ENCODE data around the gene HINT1. TPM values are rescaled to one million over a fixed set of nuclear protein-coding genes. Genes with fewer than 3 reads are reported as not detected.
"Not testable (repeated sequence)": the region's sequence is repeated elsewhere in the genome, so short reads cannot be mapped to it uniquely, and the experiment has no call there.

Gene HINT1
- total RNA-seq, 1 experiment from 2014 or later, result 197 TPM

GRCh38 chr5:131129306-131129705, 35.8 kb downstream of the HINT1 start:
- TF ChIP-seq E2F5 (CRISPR knock-in tag; IDR thresholded peaks at IDR 0.05) (no peak), PREB (CRISPR knock-in tag; IDR thresholded peaks at IDR 0.05; ENCODE audit: borderline replicate concordance) (no peak), HMGA2 (CRISPR knock-in tag; IDR thresholded peaks at IDR 0.05) (no peak), CBFB (CRISPR knock-in tag; IDR thresholded peaks at IDR 0.05; ENCODE audit: low read depth) (no peak), AFF4 (CRISPR knock-in tag; IDR thresholded peaks at IDR 0.05; ENCODE audit: borderline replicate concordance) (no peak), ZNF121 (CRISPR knock-in tag; IDR thresholded peaks at IDR 0.05) (no peak), SMAD3 (CRISPR knock-in tag; IDR thresholded peaks at IDR 0.05; ENCODE audit: borderline replicate concordance) (no peak), CTCF (IDR thresholded peaks at IDR 0.05) (no peak), RORB (CRISPR knock-in tag; IDR thresholded peaks at IDR 0.05) (no peak), FOXP4 (CRISPR knock-in tag; IDR thresholded peaks at IDR 0.05) (no peak), ARID4B (CRISPR knock-in tag; IDR thresholded peaks at IDR 0.05; ENCODE audit: borderline replicate concordance) (no peak), E2F4 (CRISPR knock-in tag; IDR thresholded peaks at IDR 0.05; ENCODE audit: borderline replicate concordance, low read depth) (no peak), ZNF138 (CRISPR knock-in tag; conservative IDR thresholded peaks at IDR 0.05) (no peak), GABPB1 (CRISPR knock-in tag; IDR thresholded peaks at IDR 0.05) (no peak), JAZF1 (CRISPR knock-in tag; IDR thresholded peaks at IDR 0.05) (no peak), NFE2L1 (CRISPR knock-in tag; IDR thresholded peaks at IDR 0.05) (no peak), ZNF423 (CRISPR knock-in tag; IDR thresholded peaks at IDR 0.05) (no peak)
- Mint-ChIP-seq H3K36me3 (peaks cover 26% of the 10 kb centered on the region), H3K4me1 (no peaks in the 10 kb centered on the region), H3K27me3 (ENCODE audit: low read depth) (peaks cover 4% of the 10 kb centered on the region; the same call in 1 of the 2 replicates), H3K27ac (no peak overlapping the region), H3K4me3 (no peak overlapping the region), H3K9me3 (peaks cover 51% of the 10 kb centered on the region)
- CTCF ChIA-PET, result no interaction called here
- no peak for ATAC-seq
- no peak for DNase-seq (ENCODE audit: low spot score)
- POLR2A ChIA-PET, result no interaction called here

- H3K27me3 Mint-ChIP-seq (ENCODE audit: low read depth); CTCF ChIA-PET; ATAC-seq; H3K27ac Mint-ChIP-seq; H3K4me3 Mint-ChIP-seq; H3K4me1 Mint-ChIP-seq; DNase-seq (ENCODE audit: low spot score); POLR2A ChIA-PET: not testable (repeated sequence)
- Mint-ChIP-seq H3K9me3 (peaks cover 57% of the 10 kb centered on the region), H3K36me3 (peaks cover 39% of the 10 kb centered on the region)
These were observed 37.8 kb downstream of the HINT1 start for GRCh38 chr5:131127244-131127643.

Data from WTC11 (cell line).